SK-N-SH (cell line): ENCODE results near the gene TBK1. TPM values are rescaled to one million over a fixed set of nuclear protein-coding genes. Genes with fewer than 3 reads are reported as not detected.

Source experiments
- CTCF ChIA-PET: fragments of 300-600, 350-600 bp; formaldehyde crosslinking; extraction: SDS; loops from one replicate; lab custom pipeline; 2021; lab: Yijun Ruan, JAX
- POLR2A ChIA-PET: fragments of 350-600 bp; sonication (Branson Sonifier 250); formaldehyde crosslinking; extraction: SDS; loops from one replicate; lab custom pipeline; 2020; ENCODE audit warnings: antibody characterized with exemption, inconsistent platforms; lab: Yijun Ruan, JAX
- DNase-seq: peaks from one replicate; pipeline ENCODE4 v3.0.0; 2012
- H2AFZ ChIP-seq: fragments of 200-600 bp; sonication (generic); 2 replicates; pipeline ENCODE4 v1.8.1; 2016; ENCODE audit warnings: antibody characterized with exemption, mild to moderate bottlenecking, low read depth
- H3F3A ChIP-seq: fragments of 200-600 bp; sonication (generic); replicated peaks from 2 replicates; pipeline ENCODE3; 2016; ENCODE audit warnings: antibody characterized with exemption, mild to moderate bottlenecking; ENCODE audit not compliant: insufficient read depth
- H3K27ac ChIP-seq, 2 experiments: fragments of 200-500 bp in 1 of 2; fragments of 200-600 bp in 1 of 2; sonication (Bioruptor generic) in 1 of 2; sonication (generic), shearing (Covaris generic) in 1 of 2; 2 replicates each; pipeline versions ENCODE4 v1.5.1 to v1.6.1; 2014 to 2016; ENCODE audit warnings: low read depth in 2 of 2, inconsistent platforms in 1 of 2, low read length in 1 of 2, mild to moderate bottlenecking in 1 of 2, mixed read lengths in 1 of 2
- H3K27me3 ChIP-seq: fragments of 200-600 bp; sonication (generic), shearing (Covaris generic); 2 replicates; pipeline ENCODE4 v1.6.1; 2016; ENCODE audit warnings: mixed run types; ENCODE audit not compliant: insufficient read depth
- H3K36me3 ChIP-seq, 2 experiments: fragments of 200-500 bp in 1 of 2; fragments of 200-600 bp in 1 of 2; sonication (Bioruptor generic) in 1 of 2; sonication (generic) in 1 of 2; replicated peaks in 1 of 2; 2 replicates each; pipeline versions ENCODE3 to v1.5.1; 2014 to 2016; ENCODE audit warnings: low read length in 1 of 2, mild to moderate bottlenecking in 1 of 2; ENCODE audit not compliant: insufficient read depth in 2 of 2, control insufficient read depth in 1 of 2
- H3K4me1 ChIP-seq, 2 experiments: fragments of 200-500 bp in 1 of 2; fragments of 200-600 bp in 1 of 2; sonication (Bioruptor generic) in 1 of 2; sonication (generic), shearing (Covaris generic) in 1 of 2; 2 replicates each; pipeline versions ENCODE4 v1.5.1 to v1.6.1; 2014 to 2016; ENCODE audit warnings: low read depth in 1 of 2, low read length in 1 of 2, mixed run types in 1 of 2; ENCODE audit not compliant: insufficient read depth in 2 of 2, control insufficient read depth in 1 of 2
- H3K4me2 ChIP-seq: fragments of 200-600 bp; sonication (generic), shearing (Covaris generic); 2 replicates; pipeline ENCODE4 v1.6.1; 2017; ENCODE audit warnings: mixed run types
- H3K4me3 ChIP-seq, 2 experiments: fragments of 200-500 bp in 1 of 2; fragments of 200-600 bp in 1 of 2; sonication (Bioruptor generic) in 1 of 2; sonication (generic), shearing (Covaris generic) in 1 of 2; 2 replicates each; pipeline versions ENCODE4 v1.5.1 to v1.8.1; 2014 to 2016; ENCODE audit warnings: low read depth in 2 of 2, inconsistent platforms in 1 of 2, low read length in 1 of 2, mild to moderate bottlenecking in 1 of 2, mixed read lengths in 1 of 2, moderate library complexity in 1 of 2
- H3K79me2 ChIP-seq: fragments of 200-600 bp; sonication (generic); 2 replicates; pipeline ENCODE4 v1.8.1; 2017; ENCODE audit warnings: mild to moderate bottlenecking; ENCODE audit not compliant: insufficient read depth
- H3K9ac ChIP-seq: fragments of 200-600 bp; sonication (generic); 2 replicates; pipeline ENCODE4 v1.6.1; 2017; ENCODE audit warnings: mixed run types
- H3K9me2 ChIP-seq: fragments of 200-600 bp; sonication (generic); 2 replicates; pipeline ENCODE4 v1.6.1; 2017; ENCODE audit warnings: mixed run types
- H3K9me3 ChIP-seq: fragments of 200-600 bp; sonication (generic); 2 replicates; pipeline ENCODE4 v1.6.1; 2017; ENCODE audit warnings: mixed run types, mild to moderate bottlenecking, moderate library complexity
- H4K20me1 ChIP-seq: fragments of 200-600 bp; sonication (generic); 2 replicates; pipeline ENCODE4 v1.6.1; 2017; ENCODE audit warnings: mild to moderate bottlenecking, mixed run types; ENCODE audit not compliant: insufficient read depth
- EZH2phosphoT487 ChIP-seq: fragments of 200-600 bp; sonication (generic); IDR thresholded peaks from 2 replicates; pipeline ENCODE4 v1.6.1; 2017; ENCODE audit warnings: low read depth, mixed run types, mild to moderate bottlenecking, antibody characterized with exemption, moderate library complexity, borderline replicate concordance
- FOSL2 ChIP-seq: IDR thresholded peaks from 2 replicates; pipeline ENCODE4 v1.4.0; 2012; ENCODE audit warnings: low read depth, mild to moderate bottlenecking, moderate library complexity, borderline replicate concordance
- FOXJ3 ChIP-seq: sonication (generic); formaldehyde crosslinking; IDR thresholded peaks from 2 replicates; pipeline ENCODE4 v1.5.1; 2020; ENCODE audit warnings: mild to moderate bottlenecking, missing genetic modification reagents
- FOXM1 ChIP-seq: IDR thresholded peaks from 2 replicates; pipeline ENCODE4 v1.4.0; 2012; ENCODE audit warnings: low read depth, mild to moderate bottlenecking
- GABPA ChIP-seq: IDR thresholded peaks from 2 replicates; pipeline ENCODE4 v1.4.0; 2012; ENCODE audit warnings: low read depth, mild to moderate bottlenecking
- IRF3 ChIP-seq: fragments of 150-350 bp; IDR thresholded peaks from 2 replicates; pipeline ENCODE4 v1.6.1; 2016; ENCODE audit warnings: mild to moderate bottlenecking, low read depth, low read length
- JUND ChIP-seq: IDR thresholded peaks from 2 replicates; pipeline ENCODE4 v1.4.0; 2012
- NFIC ChIP-seq: IDR thresholded peaks from 2 replicates; pipeline ENCODE4 v1.4.0; 2012; ENCODE audit warnings: borderline replicate concordance
- NRF1 ChIP-seq: IDR thresholded peaks from 2 replicates; pipeline ENCODE4 v1.6.1; 2012; ENCODE audit warnings: low read depth, mild to moderate bottlenecking, low read length
- PBX3 ChIP-seq: IDR thresholded peaks from 2 replicates; pipeline ENCODE4; 2012
- RAD21 ChIP-seq: IDR thresholded peaks from 2 replicates; pipeline ENCODE4 v1.6.1; 2012; ENCODE audit warnings: mild to moderate bottlenecking, low read length
- RCOR1 ChIP-seq: fragments of 150-350 bp; IDR thresholded peaks from 2 replicates; pipeline ENCODE4 v1.6.1; 2017; ENCODE audit warnings: antibody characterized with exemption, low read length
- RFX5 ChIP-seq: IDR thresholded peaks from 2 replicates; pipeline ENCODE4 v1.6.1; 2012; ENCODE audit warnings: mild to moderate bottlenecking, improper control_type of control experiment, low read length
- SIN3A ChIP-seq: IDR thresholded peaks from 2 replicates; pipeline ENCODE4 v1.6.1; 2012; ENCODE audit warnings: low read depth, mild to moderate bottlenecking, low read length, moderate library complexity, borderline replicate concordance
- TCF12 ChIP-seq: IDR thresholded peaks from 2 replicates; pipeline ENCODE4 v1.4.0; 2012
- TEAD4 ChIP-seq: IDR thresholded peaks from 2 replicates; pipeline ENCODE4 v1.4.0; 2012; ENCODE audit warnings: mild to moderate bottlenecking, borderline replicate concordance; ENCODE audit not compliant: insufficient read depth
- WGBS: methylation state at CpG from one replicate; pipeline ENCODE4 v1.1.6; 2017; ENCODE audit warnings: low lambda C conversion rate; 5-methylcytosine and 5-hydroxymethylcytosine counted together
- polyA plus RNA-seq, 3 experiments: library from polyadenylated mRNA; depleted of rRNA; stranded (reverse); fragments of >200 nt; gene quantifications; 2 replicates each; pipeline ENCODE4 v1.2.3, GENCODE V29; 2012
- TF ChIP-seq, protein P1 (sequence below): IDR thresholded peaks from 2 replicates; pipeline ENCODE4 v1.4.0; 2012; ENCODE audit warnings: low read depth

Gene TBK1
- polyA plus RNA-seq, 1 of the 3 experiments (the other 2 are of a cell fraction) = 8.2 TPM

- TF ChIP-seq IRF3 (no peak), JUND (0 out of 2 replicates have a peak, but pooled peaks have one; percentile 19)
Observed at GRCh38 chr12:64461634-64462414, 9.9 kb downstream of the TBK1 start (continued).

DNA sequence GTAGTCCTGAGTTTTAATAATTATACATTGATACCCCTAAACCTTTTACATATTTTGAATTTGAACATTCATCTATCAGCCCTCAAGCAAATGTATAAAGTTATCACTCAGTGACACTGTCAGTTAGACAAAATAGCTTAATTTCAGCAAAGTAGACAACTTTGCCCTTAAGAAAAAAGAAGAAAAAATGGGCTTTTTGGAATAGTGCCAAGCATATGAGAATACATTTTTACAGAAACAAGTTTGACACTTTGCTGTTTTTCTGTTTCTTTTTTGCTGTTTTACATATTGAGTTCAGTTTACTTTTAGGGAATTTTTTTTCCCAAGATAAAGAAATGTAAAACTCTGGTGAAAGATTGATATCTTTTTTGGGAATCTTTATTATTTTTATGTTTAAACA, 14.3 kb downstream of the TBK1 start:
- no peaks in the 10 kb centered on the region for H3K9me2 ChIP-seq
- H3K27ac ChIP-seq = no peak overlapping the region
- no peak overlapping the region for H3K4me2 ChIP-seq
- H3K4me1 ChIP-seq = peaks cover 2 to 5% of the 10 kb centered on the region in 2 experiments; a peak in 1 of 4 replicates
- H3K4me3 ChIP-seq = no peak overlapping the region
- peaks cover 66 to 71% of the 10 kb centered on the region in 2 experiments for H3K36me3 ChIP-seq
- DNase-seq = no peak
- no peak overlapping the region for H3K9ac ChIP-seq
- CTCF ChIA-PET = no interaction called here
- no peaks in the 10 kb centered on the region for H3K27me3 ChIP-seq
- POLR2A ChIA-PET = no interaction called here
- no peaks in the 10 kb centered on the region for H3K9me3 ChIP-seq
- peaks cover 41% of the 10 kb centered on the region for H3K79me2 ChIP-seq
- H3F3A ChIP-seq = peaks cover 8% of the 10 kb centered on the region
- no peak for TF ChIP-seq TEAD4
- no peak for TF ChIP-seq IRF3
- TF ChIP-seq EZH2phosphoT487 = no peak
- no peak for TF ChIP-seq RFX5
- TF ChIP-seq GABPA = no peak
- TF ChIP-seq, protein P1, sequence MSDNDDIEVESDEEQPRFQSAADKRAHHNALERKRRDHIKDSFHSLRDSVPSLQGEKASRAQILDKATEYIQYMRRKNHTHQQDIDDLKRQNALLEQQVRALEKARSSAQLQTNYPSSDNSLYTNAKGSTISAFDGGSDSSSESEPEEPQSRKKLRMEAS = no peak
- no peak for TF ChIP-seq SIN3A
- no peak for TF ChIP-seq NFIC
- TF ChIP-seq RCOR1 = no peak
- no peak for TF ChIP-seq TCF12
- TF ChIP-seq FOXJ3 (CRISPR knock-in tag) = no peak
- no peaks in the 10 kb centered on the region for H4K20me1 ChIP-seq
- no peak overlapping the region for H2AFZ ChIP-seq

DNA sequence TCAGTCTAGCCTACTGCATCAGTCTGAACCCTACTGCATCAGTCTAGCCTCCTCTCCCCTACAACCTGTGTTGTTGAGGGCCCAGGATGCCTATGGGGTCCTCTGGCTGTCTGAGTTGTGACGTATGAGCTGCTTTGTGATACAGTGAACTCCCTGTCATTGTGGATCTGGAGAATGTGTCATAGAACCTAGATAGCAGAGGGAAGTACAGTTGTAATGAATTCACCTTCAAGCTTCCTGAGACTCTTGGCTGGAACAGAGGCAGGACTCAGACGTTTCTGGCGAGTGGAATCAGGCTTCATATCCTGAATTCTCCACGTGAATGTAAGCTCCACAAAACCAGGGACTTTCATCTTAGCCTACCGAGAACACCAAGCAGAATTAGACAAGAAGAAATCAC, 17.0 kb downstream of the TBK1 start:
- Histone ChIP-seq H3K4me2 (no peak overlapping the region), H3K79me2 (peaks cover 31% of the 10 kb centered on the region; the same call in 1 of the 2 replicates), H2AFZ (no peak overlapping the region), H3K9me3 (no peaks in the 10 kb centered on the region), H3K9ac (no peak overlapping the region), H3K4me3 (no peak overlapping the region), H4K20me1 (no peaks in the 10 kb centered on the region), H3K36me3 (peaks cover 71 to 78% of the 10 kb centered on the region in 2 experiments), H3K27ac (no peak overlapping the region), H3K9me2 (no peaks in the 10 kb centered on the region), H3K27me3 (no peaks in the 10 kb centered on the region), H3K4me1 (0 out of 4 replicates have a peak, but pooled peaks cover 0 to 2% of the 10 kb centered on the region in 2 experiments), H3F3A (peaks cover 3% of the 10 kb centered on the region)
- ChIA-PET CTCF (interaction anchor here (0.6 to 1.6 kb wide), 4 partner anchors 9 to 229 kb away, joined by 3 to 4 read pairs (median 3); no protein-coding TSS in a partner anchor), POLR2A (interaction anchor here (1.2 kb wide), 1 partner anchor 75 kb away, joined by 3 read pairs; no protein-coding TSS in a partner anchor)
- 73% methylated on average over 5 of the region's 5 CpGs for WGBS
- DNase-seq = no peak
- TF ChIP-seq PBX3 (no peak), FOXM1 (no peak), IRF3 (no peak), TCF12 (no peak), RAD21 (no peak), FOSL2 (no peak), NRF1 (no peak), GABPA (no peak), EZH2phosphoT487 (no peak), TEAD4 (no peak)
- TF ChIP-seq, protein P1 = no peak
